H9 (cell line): ENCODE results near the gene SYDE1. TPM values are rescaled to one million over a fixed set of nuclear protein-coding genes. Genes with fewer than 3 reads are reported as not detected.
A peak's percentile ranks its signal among the peaks of the same experiment; 100 is the strongest.

Experiments
- DNase-seq: peaks from one replicate; pipeline ENCODE4 v3.0.0-alpha.2; 2017
- H2AFZ ChIP-seq: one replicate; pipeline ENCODE4 v1.6.1; 2013; ENCODE audit warnings: mild to moderate bottlenecking, low read length, control low read depth, moderate library complexity
- H2AK5ac ChIP-seq: 2 replicates; pipeline ENCODE4 v1.6.1; 2013; ENCODE audit warnings: low read length, control low read depth, mixed read lengths; ENCODE audit not compliant: insufficient read length
- H2BK120ac ChIP-seq: one replicate; pipeline ENCODE4 v1.6.1; 2013; ENCODE audit warnings: low read depth, mild to moderate bottlenecking, low read length, control low read depth, inconsistent platforms; ENCODE audit not compliant: poor library complexity, severe bottlenecking
- H2BK12ac ChIP-seq: 2 replicates; pipeline ENCODE4 v1.6.1; 2013; ENCODE audit warnings: low read length, control low read depth, mixed read lengths, low read depth; ENCODE audit not compliant: insufficient read length
- H2BK15ac ChIP-seq: 2 replicates; pipeline ENCODE4 v1.6.1; 2013; ENCODE audit warnings: low read depth, low read length, control low read depth
- H2BK20ac ChIP-seq: one replicate; pipeline ENCODE4 v1.6.1; 2013; ENCODE audit warnings: low read depth, mild to moderate bottlenecking, low read length, control low read depth, inconsistent platforms; ENCODE audit not compliant: poor library complexity, severe bottlenecking
- H2BK5ac ChIP-seq: 2 replicates; pipeline ENCODE4 v1.6.1; 2013; ENCODE audit warnings: low read length, control low read depth, mixed read lengths; ENCODE audit not compliant: insufficient read length
- H3K14ac ChIP-seq: 2 replicates; pipeline ENCODE4 v1.6.1; 2013; ENCODE audit warnings: low read length, control low read depth; ENCODE audit not compliant: insufficient read depth
- H3K18ac ChIP-seq: 2 replicates; pipeline ENCODE4 v1.6.1; 2013; ENCODE audit warnings: low read depth, mild to moderate bottlenecking, mixed read lengths, low read length, control low read depth; ENCODE audit not compliant: insufficient read length
- H3K23ac ChIP-seq: 2 replicates; pipeline ENCODE4 v1.6.1; 2013; ENCODE audit warnings: low read length, control low read depth, mixed read lengths, low read depth; ENCODE audit not compliant: insufficient read length
- H3K23me2 ChIP-seq: 2 replicates; pipeline ENCODE4 v1.6.1; 2013; ENCODE audit warnings: low read depth, mild to moderate bottlenecking, mixed read lengths, low read length, control low read depth; ENCODE audit not compliant: insufficient read length, poor library complexity, severe bottlenecking
- H3K27ac ChIP-seq: 2 replicates; pipeline ENCODE4 v1.5.1; 2013; ENCODE audit warnings: low read length, control low read depth, mixed read lengths, low read depth; ENCODE audit not compliant: insufficient read length
- H3K27me3 ChIP-seq: 2 replicates; pipeline ENCODE4 v1.6.1; 2013; ENCODE audit warnings: low read length, control low read depth, inconsistent platforms; ENCODE audit not compliant: insufficient read depth
- H3K4ac ChIP-seq: 2 replicates; pipeline ENCODE4 v1.6.1; 2013; ENCODE audit warnings: low read depth, mild to moderate bottlenecking, control low read depth, inconsistent platforms, low read length, moderate library complexity
- H3K4me1 ChIP-seq: 2 replicates; pipeline ENCODE4 v1.6.1; 2013; ENCODE audit warnings: low read length, control low read depth, inconsistent platforms; ENCODE audit not compliant: insufficient read depth
- H3K4me2 ChIP-seq: 2 replicates; pipeline ENCODE4 v1.6.1; 2013; ENCODE audit warnings: low read length, control low read depth, mixed read lengths; ENCODE audit not compliant: insufficient read length, insufficient read depth
- H3K56ac ChIP-seq: 2 replicates; pipeline ENCODE4 v1.6.1; 2013; ENCODE audit warnings: low read depth, mild to moderate bottlenecking, mixed read lengths, low read length, control low read depth; ENCODE audit not compliant: insufficient read length
- H3K79me1 ChIP-seq: 2 replicates; pipeline ENCODE4 v1.6.1; 2013; ENCODE audit warnings: low read depth, mild to moderate bottlenecking, moderate library complexity, low read length, control low read depth, inconsistent platforms; ENCODE audit not compliant: insufficient read depth, poor library complexity, severe bottlenecking
- H3K79me2 ChIP-seq: 2 replicates; pipeline ENCODE4 v1.6.1; 2013; ENCODE audit warnings: low read length, control low read depth, inconsistent platforms; ENCODE audit not compliant: insufficient read depth
- H3K9ac ChIP-seq: 2 replicates; pipeline ENCODE4 v1.6.1; 2013; ENCODE audit warnings: low read length, control low read depth, mixed read lengths; ENCODE audit not compliant: insufficient read length; ENCODE audit errors: extremely low read depth
- H3K9me3 ChIP-seq: one replicate; pipeline ENCODE4 v1.6.1; 2013; ENCODE audit warnings: low read depth, low read length, inconsistent platforms; ENCODE audit not compliant: control insufficient read depth
- H3T11ph ChIP-seq: one replicate; pipeline ENCODE4 v1.6.1; 2013; ENCODE audit warnings: mild to moderate bottlenecking, low read length, control low read depth, inconsistent platforms
- H4K20me1 ChIP-seq: one replicate; pipeline ENCODE4 v1.6.1; 2013; ENCODE audit not compliant: control insufficient read depth, insufficient read length, insufficient read depth
- H4K5ac ChIP-seq: 2 replicates; pipeline ENCODE4 v1.6.1; 2013; ENCODE audit warnings: low read depth, mild to moderate bottlenecking, mixed read lengths, low read length, control low read depth; ENCODE audit not compliant: insufficient read length
- H4K8ac ChIP-seq: replicated peaks from 2 replicates; pipeline ENCODE4 v1.6.1; 2013; ENCODE audit warnings: low read length, control low read depth, mixed read lengths, low read depth; ENCODE audit not compliant: insufficient read length
- H4K91ac ChIP-seq: 2 replicates; pipeline ENCODE4 v1.6.1; 2013; ENCODE audit warnings: low read depth, mild to moderate bottlenecking, moderate library complexity, mixed read lengths, low read length, control low read depth; ENCODE audit not compliant: insufficient read length
- H3K27ac Mint-ChIP-seq, 3 experiments: 2 replicates in 2 of 3; 3 replicates in 1 of 3; pipeline ENCODE4 v1.8.0; 2020 to 2021; ENCODE audit warnings: mixed read lengths in 3 of 3, mild to moderate bottlenecking in 1 of 3, moderate library complexity in 1 of 3
- H3K27me3 Mint-ChIP-seq: 2 replicates; pipeline ENCODE4 v1.8.0; 2021; ENCODE audit warnings: low read depth, mild to moderate bottlenecking, moderate library complexity, mixed read lengths
- H3K36me3 Mint-ChIP-seq, 3 experiments: 2 replicates in 2 of 3; 3 replicates in 1 of 3; pipeline ENCODE4 v1.8.0; 2020 to 2021; ENCODE audit warnings: low read depth in 3 of 3, mixed read lengths in 3 of 3; ENCODE audit not compliant: insufficient read depth in 1 of 3
- H3K4me1 Mint-ChIP-seq, 2 experiments: 2 replicates each; pipeline ENCODE4 v1.8.0; 2020; ENCODE audit warnings: mixed read lengths in 2 of 2
- H3K4me3 Mint-ChIP-seq, 2 experiments: 2 replicates in 1 of 2; 3 replicates in 1 of 2; pipeline ENCODE4 v1.8.0; 2020 to 2021; ENCODE audit warnings: mild to moderate bottlenecking in 2 of 2, mixed read lengths in 2 of 2, moderate library complexity in 1 of 2
- H3K9me3 Mint-ChIP-seq, 2 experiments: 2 replicates in 1 of 2; 3 replicates in 1 of 2; pipeline ENCODE4 v1.8.0; 2020; ENCODE audit warnings: mild to moderate bottlenecking in 2 of 2, mixed read lengths in 2 of 2, moderate library complexity in 1 of 2
- CTCF ChIP-seq: fragments of 200-600 bp; sonication (generic); conservative IDR thresholded peaks from 3 replicates; pipeline ENCODE4 v1.8.0; 2021; ENCODE audit warnings: antibody characterized with exemption, mild to moderate bottlenecking
- WGBS: extraction: QIAGEN DNeasy Blood & Tissue Kit; methylation state at CpG from one replicate; pipeline ENCODE4 v1.1.7; 2013; ENCODE audit warnings: missing lambda C conversion rate, low lambda C conversion rate, mixed read lengths; ENCODE audit not compliant: insufficient read length; ENCODE audit errors: extremely low coverage; 5-methylcytosine and 5-hydroxymethylcytosine counted together
- total RNA-seq: library from RNA; stranded (reverse); gene quantifications from 2 replicates; pipeline ENCODE4 v1.2.1, GENCODE V29; 2021

Gene SYDE1
- total RNA-seq, 1 experiment from 2014 or later = 21.4 TPM

- Histone ChIP-seq H2BK12ac (no peak overlapping the region), H3K4me2 (no peak overlapping the region), H4K8ac (no peak overlapping the region), H3K9ac (no peak overlapping the region), H3K27ac (no peak overlapping the region), H2BK15ac (no peak overlapping the region), H3K4ac (no peak overlapping the region), H2BK120ac (no peak overlapping the region), H3K79me1 (peaks cover 3% of the 10 kb centered on the region), H2BK20ac (no peak overlapping the region), H3K27me3 (no peaks in the 10 kb centered on the region), H3K23ac (no peak overlapping the region), H3K4me1 (no peaks in the 10 kb centered on the region), H3K18ac (no peak overlapping the region), H4K91ac (no peak overlapping the region), H3T11ph (no peak overlapping the region), H3K79me2 (no peaks in the 10 kb centered on the region; the same call in 1 of the 2 replicates), H2AFZ (no peak overlapping the region), H4K5ac (no peak overlapping the region), H2BK5ac (no peak overlapping the region), H2AK5ac (no peak overlapping the region), H3K56ac (no peak overlapping the region), H3K23me2 (peaks cover 7% of the 10 kb centered on the region), H3K14ac (no peak overlapping the region), H4K20me1 (no peaks in the 10 kb centered on the region), H3K9me3 (no peaks in the 10 kb centered on the region)
- no CpG with 5 or more reads among the region's 2 CpGs for WGBS
- Mint-ChIP-seq H3K36me3 (peaks cover 9 to 22% (median 16%) of the 10 kb centered on the region in 3 experiments; a peak in 6 of 7 replicates), H3K27me3 (peaks cover 3% of the 10 kb centered on the region), H3K4me3 (peak overlapping the region in 1 of 2 experiments; percentile 17; a peak in 1 of 5 replicates), H3K4me1 (peaks cover 11 to 13% of the 10 kb centered on the region in 2 experiments), H3K9me3 (no peaks in the 10 kb centered on the region; a peak in 2 of 5 replicates), H3K27ac (no peak overlapping the region)
- no peak for DNase-seq
- no peak for TF ChIP-seq CTCF
Measured at GRCh38 chr19:15126131-15126910, 19.1 kb downstream of the SYDE1 start.
